B cell (primary cell): Measurements from ENCODE around the gene ELFN1. TPM values are rescaled to one million over a fixed set of nuclear protein-coding genes. Genes with fewer than 3 reads are reported as not detected.

Experiments
- ATAC-seq: fragments of 200-7000 bp; cut with Tn5 transposase; one replicate; pipeline ENCODE4 v1.10.0; 2021; ENCODE audit warnings: low read depth, mild to moderate bottlenecking, moderate number of reproducible peaks, moderate library complexity
- CTCF ChIA-PET: fragments of 350-600 bp; sonication (Branson Sonifier 250); formaldehyde crosslinking; loops from one replicate; lab custom pipeline; 2021; ENCODE audit warnings: antibody characterized with exemption, inconsistent platforms; lab: Charles Lee
- POLR2A ChIA-PET: fragments of 350-600 bp; sonication (Branson Sonifier 250); formaldehyde crosslinking; loops from one replicate; lab custom pipeline; 2021; ENCODE audit warnings: antibody characterized with exemption; lab: Charles Lee
- DNase-seq: peaks from one replicate; pipeline ENCODE4 v3.0.0; 2013
- H2AFZ ChIP-seq: 2 replicates; pipeline ENCODE4 v1.6.1; 2012; ENCODE audit warnings: mild to moderate bottlenecking, low read depth, low read length; ENCODE audit not compliant: insufficient read depth, poor library complexity, severe bottlenecking
- H3K27ac ChIP-seq, 2 donors: 1 replicate in 1 of 2; 2 replicates in 1 of 2; pipeline ENCODE4 v1.5.1; 2012 to 2013; ENCODE audit warnings: low read length in 2 of 2, mild to moderate bottlenecking in 2 of 2, moderate library complexity in 1 of 2
- H3K27me3 ChIP-seq, 4 experiments: fragments of 200-600 bp in 1 of 4; sonication (generic) in 1 of 4; replicated peaks in 1 of 4; 1 replicate in 2 of 4; 2 replicates in 2 of 4; pipeline versions ENCODE4 v1.6.1 to v1.7.0; 2013 to 2016; ENCODE audit warnings: low read length in 3 of 4, mild to moderate bottlenecking in 2 of 4, mixed read lengths in 1 of 4, moderate library complexity in 1 of 4; ENCODE audit not compliant: insufficient read depth in 4 of 4, control insufficient read depth in 3 of 4; ENCODE audit errors: control extremely low read depth in 1 of 4
- H3K36me3 ChIP-seq, 2 experiments: replicated peaks in 1 of 2; 1 replicate in 1 of 2; 2 replicates in 1 of 2; pipeline versions ENCODE4 v1.6.1 to v1.7.1; 2013; ENCODE audit warnings: low read length in 1 of 2; ENCODE audit not compliant: insufficient read depth in 2 of 2, control insufficient read depth in 1 of 2; ENCODE audit errors: control extremely low read depth in 1 of 2, extremely low read depth in 1 of 2
- H3K4me1 ChIP-seq, 2 donors: fragments of 200-600 bp in 1 of 2; sonication (generic) in 1 of 2; 1 replicate in 1 of 2; 2 replicates in 1 of 2; pipeline versions ENCODE4 v1.5.1 to v1.6.1; 2013 to 2017; ENCODE audit warnings: low read length in 2 of 2; ENCODE audit not compliant: control insufficient read depth in 2 of 2, insufficient read depth in 2 of 2
- H3K4me2 ChIP-seq: replicated peaks from 2 replicates; pipeline ENCODE3; 2012; ENCODE audit warnings: mild to moderate bottlenecking, low read depth, low read length; ENCODE audit not compliant: poor library complexity, severe bottlenecking
- H3K4me3 ChIP-seq, 5 experiments: fragments of 200-600 bp in 1 of 5; sonication (generic) in 1 of 5; 1 replicate in 3 of 5; 2 replicates in 2 of 5; pipeline versions ENCODE4 v1.5.1 to v1.7.0; 2011 to 2016; ENCODE audit warnings: low read length in 4 of 5, mild to moderate bottlenecking in 4 of 5, low read depth in 2 of 5, control low read depth in 1 of 5, moderate library complexity in 1 of 5; ENCODE audit not compliant: insufficient read depth in 1 of 5; ENCODE audit errors: control extremely low read depth in 1 of 5, extremely low read depth in 1 of 5
- H3K79me2 ChIP-seq: fragments of 200-600 bp; sonication (generic); one replicate; pipeline ENCODE4 v1.6.0; 2016; ENCODE audit warnings: low read length; ENCODE audit not compliant: control insufficient read depth, insufficient read depth
- H3K9ac ChIP-seq: fragments of 200-600 bp; sonication (generic); 2 replicates; pipeline ENCODE4 v1.6.1; 2017; ENCODE audit warnings: mild to moderate bottlenecking, low read length, moderate library complexity
- H3K9me3 ChIP-seq, 3 donors: one replicate each; pipeline versions ENCODE4 v1.6.1 to v1.7.1; 2013; ENCODE audit warnings: low read length in 2 of 3; ENCODE audit not compliant: control insufficient read depth in 2 of 3, insufficient read depth in 1 of 3; ENCODE audit errors: control extremely low read depth in 1 of 3
- H4K20me1 ChIP-seq: 2 replicates; pipeline ENCODE4 v1.6.0; 2012; ENCODE audit warnings: mild to moderate bottlenecking, low read length; ENCODE audit not compliant: insufficient read depth, control insufficient read depth, poor library complexity, severe bottlenecking
- H3K27ac Mint-ChIP-seq: one replicate; pipeline ENCODE4 v1.8.0; 2021; ENCODE audit warnings: mixed read lengths
- H3K27me3 Mint-ChIP-seq: one replicate; pipeline ENCODE4 v1.8.0; 2021; ENCODE audit warnings: mixed read lengths
- H3K4me1 Mint-ChIP-seq: one replicate; pipeline ENCODE4 v1.8.0; 2021; ENCODE audit warnings: mixed read lengths
- H3K4me3 Mint-ChIP-seq: one replicate; pipeline ENCODE4 v1.8.0; 2021; ENCODE audit warnings: mixed read lengths
- H3K9me3 Mint-ChIP-seq: one replicate; pipeline ENCODE4 v1.8.0; 2022; ENCODE audit warnings: mixed read lengths; ENCODE audit not compliant: insufficient read depth
- EZH2 ChIP-seq: IDR thresholded peaks from 2 replicates; pipeline ENCODE4 v1.6.1; 2012; ENCODE audit warnings: borderline replicate concordance, low read depth, mild to moderate bottlenecking, moderate library complexity, low read length; ENCODE audit not compliant: insufficient read depth, poor library complexity, severe bottlenecking
- WGBS: methylation state at CpG from one replicate; pipeline ENCODE4 v1.1.5; 2013; ENCODE audit warnings: missing lambda C conversion rate; ENCODE audit not compliant: insufficient coverage; 5-methylcytosine and 5-hydroxymethylcytosine counted together
- intact Hi-C: fragments of 100-400 bp; cut with micrococcal nuclease; formaldehyde crosslinking; loops from one replicate; pipeline ENCODE4 v1.10.0; 2022
- polyA plus RNA-seq: library from polyadenylated mRNA; depleted of rRNA; stranded (reverse); fragments of >200 nt; gene quantifications from 2 replicates; pipeline ENCODE4 v1.2.3, GENCODE V29; 2012
- total RNA-seq, 2 donors: library from RNA; stranded (reverse); fragments of 120-200 nt in 1 of 2; gene quantifications; 1 replicate in 1 of 2; 2 replicates in 1 of 2; pipeline versions ENCODE4 v1.2.3 to v1.2.4, GENCODE V29; 2013 to 2022
- TF ChIP-seq, protein P1 (sequence below): fragments of 200-600 bp; IDR thresholded peaks from one replicate; pipeline ENCODE4 v1.8.0; 2022; ENCODE audit warnings: antibody characterized with exemption, mild to moderate bottlenecking

Gene ELFN1
- total and polyA plus RNA-seq, 2 donors (not counting 1 experiment from before 2014, with no cell fraction given), result 0.12 TPM; not detected in 1

DNA sequence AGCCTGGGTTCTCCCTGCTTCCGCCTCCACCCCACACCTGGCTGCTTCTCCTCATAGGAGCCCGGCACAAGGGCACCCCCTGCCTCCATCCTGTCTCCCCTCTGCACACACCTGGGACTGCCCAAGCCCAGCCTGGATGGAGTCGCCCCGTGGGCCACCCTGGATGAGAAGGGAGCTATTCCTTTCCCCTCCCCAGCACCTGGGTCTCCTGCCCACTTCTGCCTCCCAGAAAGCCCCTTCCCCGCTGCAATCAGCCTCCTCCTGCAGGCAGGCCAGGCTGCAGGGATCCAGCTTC, 45.2 kb downstream of the ELFN1 start:
- ATAC-seq (no peak), DNase-seq (no peak)
- no peak for TF ChIP-seq EZH2
- TF ChIP-seq, protein P1, sequence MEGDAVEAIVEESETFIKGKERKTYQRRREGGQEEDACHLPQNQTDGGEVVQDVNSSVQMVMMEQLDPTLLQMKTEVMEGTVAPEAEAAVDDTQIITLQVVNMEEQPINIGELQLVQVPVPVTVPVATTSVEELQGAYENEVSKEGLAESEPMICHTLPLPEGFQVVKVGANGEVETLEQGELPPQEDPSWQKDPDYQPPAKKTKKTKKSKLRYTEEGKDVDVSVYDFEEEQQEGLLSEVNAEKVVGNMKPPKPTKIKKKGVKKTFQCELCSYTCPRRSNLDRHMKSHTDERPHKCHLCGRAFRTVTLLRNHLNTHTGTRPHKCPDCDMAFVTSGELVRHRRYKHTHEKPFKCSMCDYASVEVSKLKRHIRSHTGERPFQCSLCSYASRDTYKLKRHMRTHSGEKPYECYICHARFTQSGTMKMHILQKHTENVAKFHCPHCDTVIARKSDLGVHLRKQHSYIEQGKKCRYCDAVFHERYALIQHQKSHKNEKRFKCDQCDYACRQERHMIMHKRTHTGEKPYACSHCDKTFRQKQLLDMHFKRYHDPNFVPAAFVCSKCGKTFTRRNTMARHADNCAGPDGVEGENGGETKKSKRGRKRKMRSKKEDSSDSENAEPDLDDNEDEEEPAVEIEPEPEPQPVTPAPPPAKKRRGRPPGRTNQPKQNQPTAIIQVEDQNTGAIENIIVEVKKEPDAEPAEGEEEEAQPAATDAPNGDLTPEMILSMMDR, result no peak
- H3K4me3 ChIP-seq, result no peak overlapping the region
- Mint-ChIP-seq H3K27me3 (peaks cover 17% of the 10 kb centered on the region), H3K4me1 (no peaks in the 10 kb centered on the region), H3K9me3 (peaks cover 2% of the 10 kb centered on the region), H3K4me3 (no peak overlapping the region), H3K27ac (no peak overlapping the region)
- H3K27ac ChIP-seq, result no peak overlapping the region
- POLR2A ChIA-PET, result no interaction called here
- no peaks in the 10 kb centered on the region for H3K4me1 ChIP-seq
- no peak overlapping the region for H3K9ac ChIP-seq
- peaks cover 0 to 34% (median 0%) of the 10 kb centered on the region in 3 donors for H3K9me3 ChIP-seq
- CTCF ChIA-PET, result no interaction called here
- H3K4me2 ChIP-seq, result no peak overlapping the region
- H3K79me2 ChIP-seq, result no peaks in the 10 kb centered on the region
- H3K27me3 ChIP-seq, result peaks cover 0 to 12% (median 2%) of the 10 kb centered on the region in 4 experiments
- WGBS, result 78% methylated on average over 5 of the region's 5 CpGs
- intact Hi-C loops, result no loop called here
- H2AFZ ChIP-seq, result no peak overlapping the region
- H4K20me1 ChIP-seq, result no peaks in the 10 kb centered on the region
- H3K36me3 ChIP-seq, result no peaks in the 10 kb centered on the region

- no peaks in the 10 kb centered on the region for H3K4me1 ChIP-seq
- TF ChIP-seq, protein P1, result no peak
- TF ChIP-seq EZH2, result no peak
- no peak overlapping the region for H3K4me2 ChIP-seq
- DNase-seq (no peak), ATAC-seq (no peak)
- no peak overlapping the region for H3K9ac ChIP-seq
- Mint-ChIP-seq H3K27me3 (peaks cover 17% of the 10 kb centered on the region), H3K9me3 (peaks cover 2% of the 10 kb centered on the region), H3K27ac (no peak overlapping the region), H3K4me1 (no peaks in the 10 kb centered on the region), H3K4me3 (no peak overlapping the region)
- H3K9me3 ChIP-seq, result peaks cover 0 to 30% (median 0%) of the 10 kb centered on the region in 3 donors
- no peak overlapping the region for H3K4me3 ChIP-seq
- H3K27me3 ChIP-seq, result peaks cover 0 to 10% (median 2%) of the 10 kb centered on the region in 4 experiments
- no peaks in the 10 kb centered on the region for H4K20me1 ChIP-seq
- H2AFZ ChIP-seq, result no peak overlapping the region
- WGBS, result 88% methylated on average over 5 of the region's 6 CpGs
- intact Hi-C loops, result no loop called here
- no peaks in the 10 kb centered on the region for H3K79me2 ChIP-seq
- H3K27ac ChIP-seq, result no peak overlapping the region
- ChIA-PET CTCF (no interaction called here), POLR2A (no interaction called here)
- no peaks in the 10 kb centered on the region for H3K36me3 ChIP-seq
Measured at GRCh38 chr7:1715671-1716074, 45.6 kb downstream of the ELFN1 start.
